22Rv1 (cell line): ENCODE data around the gene R3HCC1L.

ENCODE experiments used
- CTCF ChIP-seq: fragments of 450-650 bp; IDR thresholded peaks from 2 replicates; pipeline ENCODE4 v1.5.1; 2017; ENCODE audit warnings: mild to moderate bottlenecking
- ZFX ChIP-seq: fragments of 450-650 bp; IDR thresholded peaks from 2 replicates; pipeline ENCODE4 v1.6.1; 2017; ENCODE audit warnings: antibody characterized with exemption, borderline replicate concordance

GRCh38 chr10:98196985-98197384, 62.5 kb downstream of the R3HCC1L start:
- TF ChIP-seq CTCF (no peak), ZFX (no peak)
